HG03060 (cell line): ENCODE data around the gene PTPRN2.

Source experiments
- ATAC-seq: cut with Tn5 transposase; IDR thresholded peaks from one replicate; pipeline ENCODE4 v1.9.1; 2021; ENCODE audit warnings: low read depth, moderate number of reproducible peaks; ENCODE audit not compliant: unreplicated experiment

The PTPRN2 gene

DNA sequence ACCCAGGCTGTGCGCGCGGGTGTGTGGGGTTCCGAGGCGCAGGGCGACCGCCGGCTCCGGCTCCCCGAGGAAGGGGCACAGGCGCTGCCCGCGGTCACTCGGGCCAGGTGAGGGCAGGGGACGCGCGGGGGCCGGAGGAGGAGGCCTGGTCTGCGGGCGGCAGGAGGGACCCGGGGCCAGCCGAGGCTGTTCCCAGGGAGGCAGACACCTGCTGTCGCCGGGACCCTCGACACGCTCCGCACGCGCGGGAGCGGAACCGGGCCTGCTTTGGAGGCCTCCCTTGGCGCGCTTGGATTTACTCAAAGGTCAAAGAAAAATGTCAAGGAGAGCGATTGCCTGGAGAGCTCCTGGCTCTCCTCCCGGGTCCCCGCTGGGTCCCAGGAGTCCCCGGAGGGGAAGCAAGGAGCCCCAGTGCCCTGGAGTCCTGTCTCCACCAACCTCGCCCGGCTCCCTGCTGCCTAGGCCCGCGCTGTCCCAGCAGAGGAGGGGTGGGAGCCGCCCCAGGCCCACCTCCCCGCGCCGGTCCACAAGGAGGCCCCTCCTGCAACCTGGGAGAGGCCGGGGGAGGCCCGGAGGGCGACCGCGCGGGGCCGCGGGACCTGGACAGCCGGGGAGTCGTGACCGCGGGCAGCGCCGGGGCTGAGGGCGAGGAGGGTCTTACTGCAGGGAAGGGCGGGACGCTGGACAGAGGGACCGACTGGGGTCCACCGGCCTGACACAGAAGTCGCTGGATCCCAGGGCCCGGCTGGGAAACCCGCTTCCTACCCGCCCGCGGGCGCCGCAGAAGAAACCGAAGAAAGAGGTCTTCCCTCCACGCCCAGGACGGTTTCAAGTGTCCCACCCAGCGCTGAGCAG, 902.0 kb downstream of the PTPRN2 start:
- ATAC-seq = no peak

DNA sequence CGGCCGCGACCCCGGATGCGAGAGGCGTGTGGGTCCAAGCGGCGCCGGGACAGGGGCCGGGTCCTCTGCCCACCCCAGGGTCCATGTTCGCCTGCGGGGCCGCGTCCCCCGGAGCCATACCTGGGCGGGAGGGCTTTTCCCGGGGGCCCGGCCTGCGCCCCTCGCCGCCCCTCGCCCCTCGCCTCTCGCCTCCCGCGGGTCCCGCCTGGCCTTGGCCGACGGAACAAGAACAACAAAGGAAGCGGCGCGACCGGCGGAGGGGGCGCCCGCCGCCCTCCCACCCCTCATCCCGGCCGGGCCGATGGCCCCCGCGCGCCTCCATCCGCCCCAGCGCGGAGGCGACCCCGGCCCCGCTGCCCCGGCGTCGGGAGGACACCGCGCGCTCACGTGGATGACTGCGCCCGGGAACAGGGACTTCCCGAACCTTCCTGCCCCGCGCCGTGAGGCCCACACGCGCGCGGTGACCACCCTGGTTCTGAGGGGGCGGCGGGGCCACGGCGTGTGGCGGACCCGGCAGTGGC, 902.7 kb downstream of the PTPRN2 start:
- ATAC-seq = no peak

DNA sequence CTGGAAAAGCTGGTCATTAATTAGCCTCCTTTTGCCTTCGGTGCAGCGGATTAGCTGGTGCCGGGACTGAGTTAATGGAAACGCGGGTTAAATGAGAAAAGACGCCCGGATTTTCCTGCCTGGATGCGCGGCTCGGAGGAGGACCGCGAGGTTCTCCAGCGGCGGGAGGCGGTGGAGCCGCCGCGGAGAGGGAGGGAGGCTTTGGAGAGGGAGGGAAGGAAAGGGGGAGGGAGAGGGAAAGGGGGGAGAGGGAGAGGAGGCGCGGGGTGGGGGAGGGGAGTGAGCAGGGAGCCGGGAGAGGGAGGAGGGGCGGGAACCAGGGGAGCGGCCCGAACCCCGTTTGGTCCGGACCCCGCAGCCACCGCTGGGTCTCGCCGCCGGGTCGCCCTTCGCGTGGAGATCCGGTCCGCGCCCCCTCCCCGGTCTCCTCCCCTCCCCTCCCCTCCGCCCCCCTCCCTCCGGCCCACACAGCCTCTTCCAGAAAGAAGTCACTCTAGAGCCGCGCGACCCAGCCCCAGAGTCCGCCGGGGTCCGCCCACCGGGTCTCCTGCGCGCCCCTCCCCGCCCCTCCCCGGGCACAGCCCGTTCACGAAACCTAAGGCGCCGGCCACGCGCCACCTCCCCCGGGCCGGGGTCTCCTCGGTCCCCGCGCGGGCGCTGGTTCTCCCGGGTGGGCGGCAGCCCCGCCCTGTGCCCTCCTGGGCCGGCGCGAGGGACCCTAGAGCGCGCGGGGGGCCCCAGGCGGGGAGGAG, 903.3 kb downstream of the PTPRN2 start:
- no peak for ATAC-seq

DNA sequence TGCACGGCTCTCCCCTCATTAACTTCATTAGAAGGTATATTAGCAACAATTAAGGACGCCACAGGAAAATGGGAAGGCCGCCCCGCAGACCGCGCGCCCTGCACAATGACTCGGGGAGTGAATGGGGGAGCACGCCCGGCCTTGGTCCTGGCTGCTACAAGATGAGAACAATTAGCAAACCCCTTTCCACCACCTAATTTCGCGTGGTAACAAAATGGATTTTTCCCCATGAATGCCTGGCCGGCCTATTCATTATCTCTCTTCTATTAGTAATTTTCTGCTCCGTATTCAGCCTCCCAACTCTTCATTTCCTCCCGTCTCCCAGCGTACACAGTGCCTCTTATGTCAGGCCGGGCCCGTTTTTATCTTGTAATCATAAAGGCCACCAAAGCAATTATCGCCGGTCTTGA, 903.9 kb downstream of the PTPRN2 start:
- no peak for ATAC-seq

DNA sequence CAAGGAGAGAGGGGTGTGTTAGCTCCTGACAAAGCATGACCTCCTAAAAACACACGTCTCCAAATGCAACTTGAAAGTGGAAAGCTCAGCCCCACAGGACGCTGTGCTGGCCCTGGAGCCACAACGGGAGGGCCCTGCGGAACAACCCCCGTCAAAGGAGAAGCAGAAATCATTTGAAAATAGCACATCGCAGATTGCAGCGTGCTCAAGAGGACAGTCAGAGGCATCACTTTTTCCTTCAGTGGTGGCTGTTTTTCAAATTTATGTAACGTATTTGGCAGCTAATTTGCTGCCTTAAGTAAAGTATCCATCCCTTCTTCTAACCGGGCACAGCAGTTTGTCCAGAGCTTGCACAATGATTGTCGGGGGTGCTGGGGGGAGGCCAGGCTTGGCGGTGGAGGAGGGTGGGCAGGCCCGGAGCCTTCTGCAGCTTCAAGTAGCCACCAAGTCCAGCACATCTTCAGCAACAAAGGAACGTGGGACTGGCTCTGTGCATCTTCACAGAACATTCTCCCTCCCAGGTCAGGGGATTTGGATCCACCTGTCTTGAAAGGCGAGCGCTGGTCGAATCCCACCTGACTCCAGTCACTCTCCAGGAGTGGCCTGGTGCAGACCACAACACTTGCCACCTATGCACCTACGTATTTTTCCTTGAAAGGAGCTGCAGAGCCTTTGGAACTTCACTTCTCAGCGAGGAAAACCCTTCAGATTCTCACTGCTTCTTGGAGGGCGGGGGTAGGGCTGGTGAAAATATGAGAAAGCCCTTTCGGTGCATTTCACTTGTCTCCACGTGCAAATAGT, 904.5 kb downstream of the PTPRN2 start:
- no peak for ATAC-seq

DNA sequence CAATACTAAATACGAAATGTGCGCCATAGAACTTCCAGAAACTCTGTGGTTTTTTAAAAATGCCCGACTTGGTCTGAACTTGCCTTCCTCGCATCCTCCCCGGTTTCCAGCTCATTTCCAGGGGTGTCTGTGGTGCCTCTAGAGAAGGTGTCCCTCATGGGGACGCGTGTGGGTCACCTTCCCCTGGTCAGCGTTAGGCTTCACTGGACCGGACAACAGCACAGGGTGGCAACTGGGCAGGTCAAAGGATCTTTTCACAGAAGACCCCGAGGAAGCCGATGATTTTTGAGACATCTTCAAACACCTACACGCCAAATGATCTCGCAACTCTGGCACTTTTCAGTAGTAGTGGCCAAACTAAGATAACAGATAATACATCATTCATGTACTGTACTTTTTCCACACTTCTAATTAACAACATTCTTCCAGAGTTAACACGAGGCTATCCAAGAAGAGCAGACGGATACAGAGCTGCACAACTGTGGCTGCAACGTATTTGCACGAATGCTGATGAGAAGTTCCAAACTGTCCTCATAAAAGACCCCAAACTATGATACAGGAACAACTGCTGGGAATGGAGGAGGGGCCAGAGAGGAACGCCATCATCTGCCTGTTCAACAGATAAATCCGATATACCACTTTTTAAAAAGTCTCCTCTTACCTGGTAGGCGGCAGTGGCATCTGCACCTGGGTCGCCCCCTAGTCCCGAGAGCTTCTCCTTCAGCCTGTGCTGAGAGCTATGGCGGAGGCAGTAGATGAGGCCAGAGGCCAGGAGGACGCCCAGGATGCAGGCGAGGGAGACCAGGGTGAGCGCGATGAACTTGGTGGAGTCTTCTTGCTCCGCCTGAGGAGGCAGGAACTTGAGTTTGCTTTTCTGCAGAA, 905.3 kb downstream of the PTPRN2 start:
- ATAC-seq = no peak

DNA sequence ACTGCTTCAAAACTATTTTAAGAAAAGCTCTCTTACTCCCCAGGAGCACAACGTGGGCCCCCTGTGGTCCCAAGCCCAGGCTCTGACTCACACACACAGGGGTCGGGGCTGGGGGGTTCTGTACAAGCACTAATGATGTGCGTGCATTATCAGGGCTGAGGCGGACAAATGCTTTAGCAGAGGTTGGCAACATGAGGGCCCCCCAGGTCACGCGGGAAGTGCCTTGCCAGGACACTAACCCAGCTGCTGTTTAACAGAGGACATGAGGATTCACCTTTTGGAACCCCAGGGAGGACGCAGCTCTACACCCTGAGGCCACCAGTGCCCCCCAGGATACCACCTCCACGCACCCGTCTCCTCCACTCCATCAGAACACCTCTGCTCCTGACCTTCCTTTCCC, 908.0 kb downstream of the PTPRN2 start:
- no peak for ATAC-seq

DNA sequence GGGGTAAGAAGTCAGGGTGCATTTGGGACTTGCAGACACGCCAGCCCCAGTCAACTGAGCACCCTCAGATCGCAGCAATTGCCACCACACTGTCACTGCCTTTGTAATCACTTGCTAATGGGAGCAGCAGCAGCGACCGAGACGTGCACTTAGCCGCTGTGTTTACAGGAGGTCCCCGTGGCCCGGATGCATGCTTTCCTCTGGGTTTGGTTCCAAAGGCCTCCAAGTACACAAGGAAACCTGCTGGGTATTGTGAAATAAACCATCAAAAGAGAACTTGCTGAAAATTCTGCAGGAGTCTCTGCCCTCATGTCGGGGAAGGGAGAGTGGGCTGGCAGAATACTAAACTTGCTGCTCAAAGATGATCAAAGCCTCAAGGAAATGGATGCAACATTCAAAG, 909.1 kb downstream of the PTPRN2 start:
- no peak for ATAC-seq

DNA sequence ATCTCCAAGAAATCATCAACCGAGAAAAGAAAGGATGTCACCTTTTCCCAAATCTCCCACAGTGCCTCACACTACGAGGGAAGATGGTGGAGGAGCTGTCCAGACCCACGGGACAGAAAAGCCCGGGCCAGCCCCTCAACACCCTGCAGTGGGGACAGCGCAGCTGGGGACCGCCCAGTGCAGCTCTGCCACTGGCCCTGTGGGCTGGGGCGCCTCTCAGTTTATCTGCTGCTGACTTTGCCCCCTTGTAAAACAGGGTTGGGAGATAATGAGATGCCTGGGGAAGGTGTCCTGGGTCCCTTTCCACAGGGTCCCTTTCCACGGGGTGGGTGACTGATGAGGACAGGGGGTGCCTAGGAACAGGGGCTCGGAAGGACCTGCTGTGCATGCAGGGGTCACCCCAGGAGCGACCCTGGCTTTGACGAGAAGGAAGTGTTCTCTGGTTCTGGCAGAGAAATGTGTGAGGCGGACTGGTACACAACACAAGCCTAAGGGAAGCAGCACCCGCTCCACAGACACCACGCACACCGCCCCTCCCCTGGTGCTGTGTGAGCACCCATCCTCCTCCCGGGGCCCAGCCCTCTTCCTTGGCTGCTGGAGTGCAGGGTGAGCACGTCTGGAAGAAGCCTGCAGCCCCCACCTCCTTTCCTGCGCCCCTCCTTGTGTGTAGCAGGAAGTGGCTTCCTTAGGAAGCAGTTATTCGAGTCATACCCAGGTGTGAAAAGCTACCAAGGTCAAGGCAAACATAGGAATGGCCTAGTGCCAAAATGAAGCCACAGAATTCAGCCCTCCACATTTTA, 911.0 kb downstream of the PTPRN2 start:
- ATAC-seq = no peak

DNA sequence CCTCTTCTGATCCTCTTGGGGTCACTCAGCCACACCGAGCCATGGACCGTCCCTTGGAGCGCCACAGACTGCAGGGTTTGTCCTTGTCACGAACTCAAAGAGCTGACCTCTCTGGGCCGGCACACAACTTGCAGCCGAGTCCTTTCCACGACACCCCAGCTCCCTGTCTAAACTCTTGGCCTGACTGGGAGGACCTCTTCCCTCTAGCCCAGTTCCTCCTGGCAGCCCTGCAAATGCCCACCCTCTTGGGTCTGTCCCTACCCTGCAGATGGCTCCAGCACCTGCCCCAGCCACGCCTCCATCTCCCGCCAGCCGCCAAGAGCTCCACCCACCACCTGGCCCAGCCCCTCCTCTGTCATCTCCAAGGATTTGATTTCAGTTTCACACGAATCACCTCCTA, 911.6 kb downstream of the PTPRN2 start:
- ATAC-seq = no peak

DNA sequence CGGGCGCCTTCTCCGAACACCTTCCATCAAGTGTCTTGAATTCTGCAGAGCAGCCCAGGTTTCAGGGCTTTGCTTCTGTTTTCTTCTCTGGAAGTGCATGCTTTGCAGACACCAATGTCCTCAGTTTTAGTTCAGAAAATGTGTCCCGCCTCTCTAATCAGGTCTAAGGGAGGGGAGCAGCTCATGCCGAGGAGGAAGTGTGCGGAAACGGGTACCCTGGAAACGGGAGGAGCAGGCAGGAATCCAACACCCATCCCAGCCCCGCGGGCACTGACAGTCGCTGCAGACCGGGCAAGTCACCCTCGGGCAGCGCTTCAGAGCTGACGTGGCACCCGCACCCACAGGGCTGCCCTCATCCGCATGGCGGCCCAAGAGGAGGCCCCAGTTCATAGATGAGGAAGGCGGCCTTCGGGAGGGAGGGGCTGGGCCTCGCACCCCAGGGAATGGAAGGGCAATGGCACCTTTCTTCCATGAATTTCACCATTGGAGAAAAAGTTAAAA, 912.1 kb downstream of the PTPRN2 start:
- ATAC-seq = no peak

DNA sequence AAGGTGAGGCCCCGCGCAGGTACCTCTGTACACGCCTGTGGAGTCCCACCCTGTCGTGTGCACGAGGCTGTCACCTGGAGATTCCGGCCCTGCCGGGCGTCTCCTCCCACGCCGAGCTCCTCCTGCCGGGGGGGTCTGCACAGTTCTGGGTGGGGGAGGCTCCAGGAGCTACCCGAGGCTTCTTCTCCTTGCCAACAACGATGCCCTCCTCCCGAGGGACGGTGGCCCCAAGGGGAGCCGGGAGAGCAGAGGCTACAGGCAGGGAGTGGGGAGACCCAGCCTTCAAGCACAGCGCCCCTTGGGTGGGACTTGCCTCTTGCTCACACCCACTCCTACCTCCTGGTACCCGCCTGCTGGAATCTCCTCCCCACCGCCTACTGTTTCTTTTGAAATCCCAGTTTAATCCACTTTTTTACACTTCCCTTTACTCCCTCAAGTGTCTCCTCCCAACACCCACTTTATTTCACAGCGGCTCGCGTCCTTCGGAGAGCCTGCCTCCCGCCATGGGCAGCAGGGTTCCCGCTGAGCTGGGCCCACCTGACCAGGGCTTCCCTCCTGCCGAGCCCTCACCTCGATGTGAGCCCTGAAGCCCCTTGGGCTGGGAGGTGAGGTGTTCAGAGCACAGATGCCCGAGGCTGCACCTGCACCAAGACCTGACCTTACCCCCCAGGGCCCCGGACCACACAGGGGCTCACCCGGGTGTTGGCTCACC, 912.8 kb downstream of the PTPRN2 start:
- ATAC-seq = no peak

DNA sequence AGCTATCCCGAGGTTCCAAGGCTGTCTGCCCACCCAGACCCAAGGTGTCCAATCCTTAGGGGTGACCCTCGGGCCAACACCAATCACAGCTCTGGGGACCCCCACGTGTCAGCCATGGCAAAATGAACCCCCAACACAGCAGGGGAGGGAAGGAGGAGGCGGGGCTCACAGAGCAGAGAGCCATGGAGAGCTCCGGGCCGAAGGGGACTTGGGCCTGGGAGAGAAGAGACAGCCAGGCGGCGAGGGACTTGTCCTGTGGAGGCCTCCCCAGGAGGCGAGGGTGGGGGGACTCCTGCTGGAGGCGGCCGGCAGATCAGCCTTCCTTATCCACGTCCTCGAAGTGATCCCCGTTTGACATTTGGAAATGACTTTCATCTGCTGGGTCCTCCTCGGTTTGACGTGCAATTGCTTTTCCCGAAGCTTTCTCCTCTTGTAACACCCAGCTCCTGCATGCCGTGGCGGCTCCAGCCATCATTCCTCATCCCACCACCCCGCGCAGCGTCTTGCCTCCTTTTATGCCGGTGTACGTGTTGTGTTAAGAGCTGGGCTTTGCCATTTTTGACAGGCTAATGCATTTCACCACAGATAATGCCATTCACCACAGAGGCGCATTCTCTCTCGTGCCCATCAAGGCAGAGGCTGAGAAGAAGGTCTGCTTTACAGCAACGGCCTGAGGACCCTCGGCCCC, 913.5 kb downstream of the PTPRN2 start:
- no peak for ATAC-seq

DNA sequence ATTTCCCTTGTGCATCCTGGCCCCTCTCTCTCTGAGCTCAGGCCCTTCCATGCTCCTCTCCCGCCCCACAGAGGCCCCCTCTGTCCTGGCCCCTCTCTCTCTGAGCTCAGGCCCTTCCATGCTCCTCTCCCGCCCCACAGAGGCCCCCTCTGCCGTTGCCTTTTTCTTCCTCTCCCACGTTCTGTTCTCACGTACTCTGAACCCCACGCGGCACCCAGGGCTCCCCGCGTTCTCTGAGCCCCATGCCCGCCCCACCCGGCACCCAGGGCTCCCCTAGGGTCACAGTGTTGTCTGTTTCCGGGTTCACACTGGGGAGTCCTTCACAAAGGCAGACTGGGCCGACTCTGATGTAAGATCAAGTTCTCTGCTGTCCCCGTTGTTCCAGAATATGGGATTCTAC, 914.0 kb downstream of the PTPRN2 start:
- no peak for ATAC-seq

DNA sequence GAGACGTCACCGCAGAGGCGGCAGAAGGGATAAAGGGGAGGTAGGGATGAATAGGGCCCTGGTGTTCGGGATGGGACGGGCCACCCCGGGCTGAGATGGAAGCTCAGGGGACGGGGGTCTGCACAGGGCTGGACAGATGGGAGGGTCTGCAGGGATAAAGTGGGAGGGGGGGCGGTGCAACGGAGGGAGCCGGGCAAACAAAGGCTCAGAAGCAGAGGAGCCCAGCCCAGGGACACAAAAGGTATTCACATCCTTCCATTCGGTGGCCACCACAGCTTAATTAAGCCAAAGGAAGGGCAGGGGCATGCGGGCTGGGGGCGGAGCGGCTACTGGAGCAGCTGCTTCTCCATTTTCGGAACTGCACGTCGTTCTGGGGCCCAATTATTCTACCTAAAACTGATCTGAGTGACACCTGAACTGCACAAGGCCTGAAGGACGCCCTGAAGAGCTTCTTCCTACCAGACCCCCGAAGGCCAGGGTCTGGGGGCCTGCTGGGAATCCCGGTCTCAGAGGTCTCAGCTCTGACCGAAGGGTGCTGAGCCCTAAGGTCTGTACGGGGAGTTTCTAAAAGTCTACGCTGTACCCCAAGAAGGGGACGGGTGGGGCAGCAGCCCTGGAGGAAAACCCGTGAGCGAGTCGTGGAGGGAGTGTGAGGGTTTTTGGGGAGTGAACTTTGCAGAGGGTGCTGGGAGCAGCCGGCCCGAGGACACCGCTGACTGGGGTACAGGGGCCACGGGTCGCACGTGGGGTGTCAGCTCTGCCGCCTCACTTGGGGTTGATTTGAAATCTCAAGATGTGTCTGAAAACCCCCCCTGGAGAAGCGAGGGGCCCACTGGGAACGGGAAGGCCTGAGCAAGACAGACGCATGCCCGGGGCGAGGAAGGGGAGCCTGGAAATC, 916.0 kb downstream of the PTPRN2 start:
- no peak for ATAC-seq

DNA sequence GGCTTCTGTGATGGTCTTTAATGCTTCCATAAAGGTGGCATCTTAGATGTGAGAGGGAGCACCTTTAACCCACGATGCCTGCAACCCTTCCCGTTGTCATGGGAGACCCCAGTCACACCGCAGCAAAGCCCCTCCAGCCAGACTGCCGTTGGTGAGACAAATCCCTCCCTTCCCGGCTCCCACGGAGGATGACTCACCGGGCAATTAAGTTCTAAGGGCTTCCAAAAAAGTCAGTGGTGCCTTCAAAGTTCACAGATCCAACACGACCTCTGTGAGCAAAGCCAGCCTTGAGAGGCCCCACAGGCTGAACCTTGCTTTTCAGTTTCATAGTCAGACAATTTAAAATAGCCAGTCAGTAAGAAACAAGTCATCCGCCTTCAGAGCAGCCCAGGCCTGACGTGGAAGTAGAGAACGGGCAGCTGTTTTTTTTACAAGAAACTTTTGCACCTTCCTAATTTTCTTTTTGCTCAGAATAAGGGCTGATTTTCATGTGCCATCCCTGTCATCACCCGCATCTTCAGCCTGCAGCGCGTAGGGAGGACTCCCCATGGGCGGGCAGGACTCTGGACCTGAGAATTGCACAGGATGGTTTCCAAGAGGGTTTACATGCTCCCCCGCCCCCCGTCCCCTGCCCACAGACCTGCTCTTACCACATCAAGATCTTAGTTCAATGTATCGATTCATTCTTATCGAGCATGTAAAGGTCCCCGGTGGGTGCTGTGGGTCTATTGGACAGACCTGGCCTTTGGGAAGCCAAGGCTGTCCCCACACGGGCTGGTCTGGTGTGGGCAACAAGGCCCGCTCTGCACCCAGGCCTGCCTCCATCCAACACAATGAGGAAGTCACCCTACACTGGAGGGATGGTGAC, 916.9 kb downstream of the PTPRN2 start:
- ATAC-seq = no peak
